Retinal pigment epithelial cell (primary cell): ENCODE results near the gene CEBPA.
A peak's percentile ranks its signal among the peaks of the same experiment; 100 is the strongest.

Experiments
- DNase-seq: peaks from one replicate; pipeline ENCODE4 v3.0.0-alpha.2; 2010; ENCODE audit warnings: low read depth
- H3K4me3 ChIP-seq: 2 replicates; pipeline ENCODE4 v1.5.1; 2011; ENCODE audit warnings: mild to moderate bottlenecking, low read length, control low read depth, moderate library complexity
- TF ChIP-seq, protein P1 (sequence below): conservative IDR thresholded peaks from 2 replicates; pipeline ENCODE4 v1.5.1; 2011; ENCODE audit warnings: low read depth, low read length, control low read depth, inconsistent platforms

The CEBPA gene

DNA sequence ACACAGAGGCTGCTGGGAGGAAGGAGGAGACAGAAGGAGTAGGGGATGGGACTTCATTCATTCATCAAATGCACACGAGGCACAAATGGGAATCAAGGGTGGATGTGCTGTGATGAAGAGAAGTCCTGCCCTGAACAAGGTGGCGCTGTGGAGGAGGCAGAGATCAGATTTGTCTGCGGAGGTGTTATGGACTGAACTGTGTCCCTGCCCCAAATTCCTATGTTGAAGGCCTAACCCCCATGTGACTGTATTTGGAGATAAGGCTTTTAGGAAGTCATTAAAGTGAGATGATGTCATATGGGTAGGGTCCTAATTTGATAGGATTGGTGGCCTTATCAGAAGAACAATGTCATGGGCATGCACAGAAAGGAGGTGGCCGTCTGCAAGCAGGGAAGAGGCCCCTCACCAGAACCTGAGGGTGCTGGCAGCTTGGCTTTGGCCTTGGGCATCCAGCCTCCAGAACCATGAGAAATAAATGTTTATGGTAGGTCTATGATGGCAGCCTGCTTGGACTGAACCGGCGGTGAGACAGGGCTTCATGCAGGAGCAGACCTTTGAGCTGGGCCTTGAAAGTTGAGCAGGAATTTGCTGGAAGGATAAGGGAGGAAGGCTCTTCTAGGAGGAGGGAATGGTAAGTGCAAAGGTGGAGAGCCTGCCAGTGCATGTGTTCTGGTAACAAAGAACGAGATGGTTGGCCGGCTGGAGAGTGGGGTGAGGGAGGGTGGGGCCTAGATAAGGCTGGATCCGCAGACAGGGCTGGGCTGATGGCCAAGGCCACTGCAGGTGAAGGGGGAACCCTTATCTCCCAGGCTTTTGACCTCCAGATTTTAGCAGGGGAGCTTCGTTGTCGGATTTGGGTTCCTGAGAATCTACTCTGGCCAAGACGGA, 2.7 kb upstream of the CEBPA start:
- TF ChIP-seq, protein P1, sequence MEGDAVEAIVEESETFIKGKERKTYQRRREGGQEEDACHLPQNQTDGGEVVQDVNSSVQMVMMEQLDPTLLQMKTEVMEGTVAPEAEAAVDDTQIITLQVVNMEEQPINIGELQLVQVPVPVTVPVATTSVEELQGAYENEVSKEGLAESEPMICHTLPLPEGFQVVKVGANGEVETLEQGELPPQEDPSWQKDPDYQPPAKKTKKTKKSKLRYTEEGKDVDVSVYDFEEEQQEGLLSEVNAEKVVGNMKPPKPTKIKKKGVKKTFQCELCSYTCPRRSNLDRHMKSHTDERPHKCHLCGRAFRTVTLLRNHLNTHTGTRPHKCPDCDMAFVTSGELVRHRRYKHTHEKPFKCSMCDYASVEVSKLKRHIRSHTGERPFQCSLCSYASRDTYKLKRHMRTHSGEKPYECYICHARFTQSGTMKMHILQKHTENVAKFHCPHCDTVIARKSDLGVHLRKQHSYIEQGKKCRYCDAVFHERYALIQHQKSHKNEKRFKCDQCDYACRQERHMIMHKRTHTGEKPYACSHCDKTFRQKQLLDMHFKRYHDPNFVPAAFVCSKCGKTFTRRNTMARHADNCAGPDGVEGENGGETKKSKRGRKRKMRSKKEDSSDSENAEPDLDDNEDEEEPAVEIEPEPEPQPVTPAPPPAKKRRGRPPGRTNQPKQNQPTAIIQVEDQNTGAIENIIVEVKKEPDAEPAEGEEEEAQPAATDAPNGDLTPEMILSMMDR: no peak
- no peak for DNase-seq
- H3K4me3 ChIP-seq: no peak overlapping the region

DNA sequence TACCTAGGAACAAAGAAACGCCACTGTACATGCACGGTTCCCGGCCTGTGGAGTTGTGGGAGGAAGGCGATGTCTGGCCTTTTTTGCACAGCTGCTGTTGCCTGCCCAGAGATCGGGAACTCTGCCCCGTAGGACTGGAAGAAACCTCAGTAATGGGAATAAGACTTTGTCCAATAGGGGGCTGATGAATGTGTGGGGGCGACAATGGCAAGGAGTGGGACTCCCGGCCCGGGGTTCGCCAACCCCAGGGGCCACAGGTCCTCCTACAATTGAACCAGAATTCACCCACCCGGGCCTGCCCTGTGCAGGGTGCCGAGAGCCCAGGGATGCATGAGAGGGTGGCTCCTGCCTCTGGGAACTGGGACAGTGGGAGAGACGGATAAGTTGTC, 2.0 kb upstream of the CEBPA start:
- H3K4me3 ChIP-seq: no peak overlapping the region
- no peak for DNase-seq
- TF ChIP-seq, protein P1: no peak

DNA sequence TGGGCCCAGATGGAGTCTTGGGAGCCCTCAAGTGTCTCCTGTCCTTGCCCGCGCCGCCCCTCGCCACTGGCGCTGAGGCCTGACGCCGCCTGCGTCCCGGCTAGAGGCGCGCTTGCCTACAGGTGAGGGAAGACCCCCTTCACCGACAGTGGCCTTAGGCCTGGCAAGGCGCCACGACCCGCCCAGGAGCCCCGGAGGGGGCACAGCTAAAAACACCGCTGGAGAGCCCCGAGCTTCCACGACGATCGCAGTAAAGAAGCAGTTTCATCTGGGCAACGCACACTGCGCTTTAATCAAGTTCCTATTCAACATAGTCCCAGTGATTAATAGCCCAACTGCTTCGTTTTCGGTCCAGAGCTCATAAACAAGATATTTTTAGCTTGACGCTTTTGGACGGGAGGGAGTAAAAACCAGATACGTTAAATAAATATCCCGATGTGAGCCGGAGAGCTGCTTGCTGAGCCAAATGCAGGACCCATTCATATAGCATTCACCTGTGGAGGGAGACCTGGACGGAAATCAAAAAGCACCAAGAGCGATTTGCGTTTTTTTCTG, 1.5 kb upstream of the CEBPA start:
- DNase-seq: no peak
- peak overlapping the region; percentile 52 for H3K4me3 ChIP-seq
- TF ChIP-seq, protein P1: no peak

DNA sequence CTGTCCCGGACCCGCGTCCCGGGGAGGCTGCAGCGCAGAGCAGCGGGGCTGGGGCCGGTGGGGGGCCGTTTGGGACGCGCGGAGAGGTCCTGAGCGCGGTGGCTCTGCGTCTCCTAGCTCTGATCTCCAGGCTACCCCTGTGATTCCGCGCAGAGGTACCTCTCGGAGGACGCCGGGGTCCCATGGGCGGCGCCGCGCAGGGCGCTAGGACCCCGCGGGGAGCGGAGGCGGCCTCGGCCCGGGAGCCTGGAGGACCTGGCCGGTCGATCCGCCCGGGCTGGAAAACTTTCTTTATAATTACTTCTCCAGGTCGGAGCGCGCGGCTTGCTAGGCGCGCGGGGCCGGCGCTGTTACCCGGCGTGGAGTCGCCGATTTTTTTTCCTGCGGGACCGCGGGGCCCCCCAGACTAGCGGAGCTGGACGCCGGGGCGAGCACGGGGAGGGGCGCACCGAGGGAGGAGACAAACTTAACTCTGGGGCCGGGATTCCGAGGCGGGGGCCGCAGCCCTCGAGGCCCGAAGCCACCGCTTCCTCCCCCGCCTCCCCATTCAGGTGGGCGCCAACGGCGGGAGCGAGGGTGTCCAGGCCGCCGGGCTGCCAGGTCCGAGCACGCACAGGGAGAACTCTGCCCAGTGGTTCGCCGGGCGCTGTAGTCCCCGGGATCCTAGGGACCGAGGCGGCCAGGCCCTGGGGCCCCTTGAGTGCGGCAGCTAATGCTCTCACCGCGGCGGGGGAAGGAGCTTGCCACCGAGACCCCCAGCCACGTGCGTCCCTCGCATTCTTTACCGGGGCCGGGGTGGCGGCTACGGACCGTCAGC, 848 bp upstream of the CEBPA start:
- TF ChIP-seq, protein P1: no peak
- H3K4me3 ChIP-seq: peak overlapping the region; percentile 52
- DNase-seq: no peak

DNA sequence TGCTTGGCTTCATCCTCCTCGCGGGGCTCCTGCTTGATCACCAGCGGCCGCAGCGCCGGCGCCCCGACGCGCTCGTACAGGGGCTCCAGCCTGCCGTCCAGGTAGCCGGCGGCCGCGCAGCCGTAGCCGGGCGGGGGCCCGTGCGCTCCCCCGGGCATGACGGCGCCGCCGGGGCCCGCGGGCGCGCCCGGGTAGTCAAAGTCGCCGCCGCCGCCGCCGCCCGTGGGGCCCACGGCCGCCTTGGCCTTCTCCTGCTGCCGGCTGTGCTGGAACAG, 497 bp downstream of the CEBPA start:
- TF ChIP-seq, protein P1: no peak
- no peak for DNase-seq
- H3K4me3 ChIP-seq: no peak overlapping the region

DNA sequence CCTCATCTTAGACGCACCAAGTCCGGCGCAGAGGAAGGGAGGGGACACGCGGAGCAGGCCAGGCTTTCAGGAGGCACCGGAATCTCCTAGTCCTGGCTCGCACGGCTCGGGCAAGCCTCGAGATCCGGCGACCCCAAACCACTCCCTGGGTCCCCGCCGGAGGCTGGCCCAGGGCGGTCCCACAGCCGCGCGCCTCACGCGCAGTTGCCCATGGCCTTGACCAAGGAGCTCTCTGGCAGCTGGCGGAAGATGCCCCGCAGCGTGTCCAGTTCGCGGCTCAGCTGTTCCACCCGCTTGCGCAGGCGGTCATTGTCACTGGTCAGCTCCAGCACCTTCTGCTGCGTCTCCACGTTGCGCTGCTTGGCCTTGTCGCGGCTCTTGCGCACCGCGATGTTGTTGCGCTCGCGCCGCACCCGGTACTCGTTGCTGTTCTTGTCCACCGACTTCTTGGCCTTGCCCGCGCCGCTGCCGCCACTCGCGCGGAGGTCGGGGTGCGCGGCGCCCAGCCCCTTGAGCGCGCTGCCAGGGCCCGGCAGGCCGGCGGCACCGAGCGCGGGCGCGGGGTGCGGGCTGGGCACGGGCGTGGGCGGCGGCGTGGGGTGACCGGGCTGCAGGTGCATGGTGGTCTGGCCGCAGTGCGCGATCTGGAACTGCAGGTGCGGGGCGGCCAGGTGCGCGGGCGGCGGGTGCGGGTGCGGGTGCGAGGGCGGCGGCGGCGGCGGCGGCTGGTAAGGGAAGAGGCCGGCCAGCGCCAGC, 1.0 kb downstream of the CEBPA start:
- H3K4me3 ChIP-seq: no peak overlapping the region
- DNase-seq: no peak
- TF ChIP-seq, protein P1: no peak
